ENCODE measurements around the gene PAH. TPM values are rescaled to one million over a fixed set of nuclear protein-coding genes. Genes with fewer than 3 reads are reported as not detected.

PAH gene
- polyA plus RNA-seq, 2 of the 4 experiments (the other 2 are of a cell fraction), result not detected

DNA sequence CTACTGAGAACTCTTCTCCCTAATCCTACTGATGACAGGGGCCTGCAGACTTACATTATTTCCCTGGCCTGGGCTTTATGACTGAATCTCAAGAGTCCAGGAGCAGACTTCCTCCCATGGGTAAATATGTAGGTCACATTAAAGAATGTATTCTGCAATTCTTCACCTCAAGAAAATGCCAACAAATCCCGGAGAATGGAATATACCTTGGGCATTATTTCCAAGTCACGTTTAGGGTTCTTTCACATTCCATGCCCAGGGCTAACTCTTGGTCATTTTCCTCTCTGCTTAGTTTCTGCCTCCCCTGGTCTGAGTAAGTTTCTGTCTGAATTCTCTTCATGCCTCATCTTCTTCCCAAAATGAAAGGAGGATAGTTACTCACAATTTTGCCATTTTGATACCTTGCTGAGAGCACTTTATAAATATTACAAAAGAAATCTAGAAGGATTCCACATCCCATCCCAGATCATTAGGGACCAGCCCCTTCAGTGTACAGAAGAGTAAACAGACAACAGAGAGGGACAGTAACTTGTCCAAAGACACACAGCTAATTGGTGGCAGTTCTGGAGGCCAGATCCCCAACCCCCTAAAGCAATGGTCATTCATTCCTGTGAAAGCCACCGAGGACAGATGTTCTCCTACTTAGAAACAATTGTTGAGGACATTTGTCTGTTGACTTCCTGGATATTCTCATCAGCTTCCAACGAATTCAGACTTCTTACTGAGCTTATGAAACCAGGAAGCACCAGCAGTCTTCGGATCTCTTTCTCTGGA, 605 bp downstream of the PAH start:
- Histone ChIP-seq H3K4me3 (no peak overlapping the region), H3K9me3 (no peaks in the 10 kb centered on the region), H3K4me1 (0 out of 3 replicates have a peak, but pooled peaks cover 5% of the 10 kb centered on the region), H3K4me2 (no peak overlapping the region), H3K27ac (no peak overlapping the region)
- FAIRE-seq (no peak), DNase-seq (ENCODE audit: low read depth in 1 of 2, low spot score in 1 of 2) (no peak), ATAC-seq (no peak)
- peak; percentile 9 for TF ChIP-seq ZFP36 (IDR thresholded peaks at IDR 0.05; ENCODE audit: borderline replicate concordance, partially characterized antibody)
- TF ChIP-seq BHLHE40 (IDR thresholded peaks at IDR 0.05; ENCODE audit: low read depth, low read length), result no peak
- ChIA-PET POLR2A (no interaction called here), CTCF (no interaction called here)
- WGBS (ENCODE audit: missing lambda C conversion rate), result 35% methylated on average over 5 of the region's 5 CpGs

DNA sequence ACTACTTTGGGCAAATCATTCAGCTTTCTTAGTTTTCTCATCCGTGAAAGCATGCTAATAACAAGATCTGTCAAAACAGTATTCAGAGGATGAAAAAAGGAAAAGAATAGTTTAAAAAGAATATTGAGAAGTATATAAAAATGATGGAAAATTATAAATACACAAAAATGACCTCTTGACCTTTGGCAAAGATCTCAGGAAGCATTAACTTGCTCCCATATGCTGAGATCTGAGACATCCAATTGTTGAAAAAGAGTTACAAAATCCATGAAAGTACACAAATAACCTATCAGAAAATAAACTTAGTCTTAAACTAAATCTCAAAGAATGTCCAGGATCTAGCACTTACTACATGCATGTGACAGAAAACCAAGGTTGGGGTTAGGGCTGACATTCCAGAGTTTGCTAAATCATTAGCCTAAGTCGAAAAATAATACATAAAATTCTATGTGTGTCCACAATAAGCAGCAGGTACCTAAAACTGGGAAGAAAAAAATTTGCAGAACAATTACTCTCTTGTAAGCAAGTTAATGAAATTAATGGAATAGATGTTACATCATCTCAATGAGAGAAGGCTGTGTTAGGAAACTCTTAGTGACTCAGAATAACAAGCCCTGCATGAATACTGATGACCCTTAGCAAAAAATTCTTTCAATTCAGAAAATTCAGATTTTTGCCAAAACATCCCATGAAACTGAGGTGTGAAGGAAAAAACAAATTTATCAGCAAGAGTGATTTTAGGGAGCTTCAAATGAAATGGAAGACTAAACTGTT, 3.4 kb downstream of the PAH start:
- DNase-seq (ENCODE audit: low read depth in 1 of 2, low spot score in 1 of 2), result no peak
- FAIRE-seq, result no peak
- Histone ChIP-seq H3K27ac (no peak overlapping the region), H3K4me1 (no peaks in the 10 kb centered on the region), H3K4me3 (no peak overlapping the region), H3K4me2 (no peak overlapping the region), H3K9me3 (no peaks in the 10 kb centered on the region)
- 38% methylated on average over 2 of the region's 2 CpGs for WGBS (ENCODE audit: missing lambda C conversion rate)
- CTCF ChIA-PET, result interaction anchor here (1.8 kb wide), 1 partner anchor 30 kb away, joined by 8 read pairs; no protein-coding TSS in a partner anchor
- TF ChIP-seq SREBF2 (IDR thresholded peaks at IDR 0.05) (no peak), RFX5 (IDR thresholded peaks at IDR 0.05) (no peak), FOSL2 (IDR thresholded peaks at IDR 0.05) (no peak), FOSL2 (CRISPR knock-in tag; IDR thresholded peaks at IDR 0.05) (no peak), JUN (IDR thresholded peaks at IDR 0.05) (no peak), EP300 (IDR thresholded peaks at IDR 0.05) (no peak), ESRRA (IDR thresholded peaks at IDR 0.05; ENCODE audit: borderline replicate concordance, low read length) (no peak), FOSB (CRISPR knock-in tag; IDR thresholded peaks at IDR 0.05) (no peak), TFCP2L1 (CRISPR knock-in tag; IDR thresholded peaks at IDR 0.05) (no peak), ZNF302 (CRISPR knock-in tag; IDR thresholded peaks at IDR 0.05) (no peak)
- TF ChIP-seq, protein P1, sequence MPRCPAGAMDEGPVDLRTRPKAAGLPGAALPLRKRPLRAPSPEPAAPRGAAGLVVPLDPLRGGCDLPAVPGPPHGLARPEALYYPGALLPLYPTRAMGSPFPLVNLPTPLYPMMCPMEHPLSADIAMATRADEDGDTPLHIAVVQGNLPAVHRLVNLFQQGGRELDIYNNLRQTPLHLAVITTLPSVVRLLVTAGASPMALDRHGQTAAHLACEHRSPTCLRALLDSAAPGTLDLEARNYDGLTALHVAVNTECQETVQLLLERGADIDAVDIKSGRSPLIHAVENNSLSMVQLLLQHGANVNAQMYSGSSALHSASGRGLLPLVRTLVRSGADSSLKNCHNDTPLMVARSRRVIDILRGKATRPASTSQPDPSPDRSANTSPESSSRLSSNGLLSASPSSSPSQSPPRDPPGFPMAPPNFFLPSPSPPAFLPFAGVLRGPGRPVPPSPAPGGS (IDR thresholded peaks at IDR 0.05), result no peak
- TF ChIP-seq, protein P2, sequence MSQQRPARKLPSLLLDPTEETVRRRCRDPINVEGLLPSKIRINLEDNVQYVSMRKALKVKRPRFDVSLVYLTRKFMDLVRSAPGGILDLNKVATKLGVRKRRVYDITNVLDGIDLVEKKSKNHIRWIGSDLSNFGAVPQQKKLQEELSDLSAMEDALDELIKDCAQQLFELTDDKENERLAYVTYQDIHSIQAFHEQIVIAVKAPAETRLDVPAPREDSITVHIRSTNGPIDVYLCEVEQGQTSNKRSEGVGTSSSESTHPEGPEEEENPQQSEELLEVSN (IDR thresholded peaks at IDR 0.05; ENCODE audit: borderline replicate concordance, low read depth), result no peak
- POLR2A ChIA-PET, result no interaction called here
- no peak for ATAC-seq

DNA sequence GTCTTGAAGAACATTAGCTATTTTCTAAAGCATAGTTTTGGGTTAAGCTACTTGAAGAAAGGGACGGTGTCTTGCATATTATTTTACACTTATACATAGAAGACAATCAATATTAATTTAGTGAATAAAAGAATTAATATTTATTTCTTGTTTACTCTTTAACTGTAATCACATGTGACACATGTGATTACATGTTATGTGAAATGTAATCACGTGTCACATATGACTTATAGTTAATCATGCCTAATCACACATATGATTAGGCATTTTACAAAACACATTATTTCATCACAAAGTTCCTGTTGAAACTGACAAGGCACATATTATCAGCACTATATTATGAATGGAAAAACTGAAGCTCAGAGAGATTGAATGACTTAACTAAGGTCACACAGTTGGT, 4.8 kb downstream of the PAH start:
- TF ChIP-seq HOXB13 (CRISPR knock-in tag; IDR thresholded peaks at IDR 0.05; ENCODE audit: low read depth), result no peak
- TF ChIP-seq KDM1A (IDR thresholded peaks at IDR 0.05; ENCODE audit: low read depth), result no peak
- TF ChIP-seq, protein P3, sequence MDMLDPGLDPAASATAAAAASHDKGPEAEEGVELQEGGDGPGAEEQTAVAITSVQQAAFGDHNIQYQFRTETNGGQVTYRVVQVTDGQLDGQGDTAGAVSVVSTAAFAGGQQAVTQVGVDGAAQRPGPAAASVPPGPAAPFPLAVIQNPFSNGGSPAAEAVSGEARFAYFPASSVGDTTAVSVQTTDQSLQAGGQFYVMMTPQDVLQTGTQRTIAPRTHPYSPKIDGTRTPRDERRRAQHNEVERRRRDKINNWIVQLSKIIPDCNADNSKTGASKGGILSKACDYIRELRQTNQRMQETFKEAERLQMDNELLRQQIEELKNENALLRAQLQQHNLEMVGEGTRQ (IDR thresholded peaks at IDR 0.05), result peak; percentile 76
- no peak overlapping the region for H3K27ac ChIP-seq
- no peaks in the 10 kb centered on the region for H3K9me3 ChIP-seq
- 35% methylated on average over 2 of the region's 2 CpGs for WGBS (ENCODE audit: missing lambda C conversion rate)
- no peak overlapping the region for H3K4me2 ChIP-seq
- FAIRE-seq (no peak), DNase-seq (ENCODE audit: low read depth in 1 of 2, low spot score in 1 of 2) (no peak), ATAC-seq (no peak)
- CTCF ChIA-PET, result interaction anchor here (1.8 kb wide), 1 partner anchor 29 kb away, joined by 8 read pairs; no protein-coding TSS in a partner anchor
- H3K4me3 ChIP-seq, result no peak overlapping the region
- no peaks in the 10 kb centered on the region for H3K4me1 ChIP-seq
- POLR2A ChIA-PET, result no interaction called here
